GM23338 (cell line): Measurements from ENCODE around the gene CHRDL2. TPM values are rescaled to one million over a fixed set of nuclear protein-coding genes. Genes with fewer than 3 reads are reported as not detected.

Experiments
- ATAC-seq: fragments of 200-7000 bp; cut with Tn5 transposase; 3 replicates; pipeline ENCODE4 v1.9.1; 2020
- DNase-seq: peaks from one replicate; pipeline ENCODE4 v3.0.0-alpha.2; 2015; ENCODE audit warnings: low spot score
- H2AFZ ChIP-seq: fragments of 200-600 bp; sonication (generic); 2 replicates; pipeline ENCODE4 v1.8.0; 2016; ENCODE audit warnings: antibody characterized with exemption, mild to moderate bottlenecking, moderate library complexity
- H3F3A ChIP-seq: fragments of 200-600 bp; sonication (generic); replicated peaks from 2 replicates; pipeline ENCODE4 v1.8.0; 2017; ENCODE audit warnings: antibody characterized with exemption, mixed run types, low read depth
- H3K27ac ChIP-seq: fragments of 200-600 bp; sonication (generic); 2 replicates; pipeline ENCODE4 v1.6.1; 2016; ENCODE audit warnings: low read depth
- H3K27me3 ChIP-seq: fragments of 200-600 bp; sonication (generic); 2 replicates; pipeline ENCODE4 v1.8.0; 2016; ENCODE audit warnings: mild to moderate bottlenecking, mixed run types, moderate library complexity; ENCODE audit not compliant: insufficient read depth
- H3K36me3 ChIP-seq: fragments of 200-600 bp; sonication (generic); 2 replicates; pipeline ENCODE4 v1.8.0; 2016; ENCODE audit warnings: mild to moderate bottlenecking; ENCODE audit not compliant: insufficient read depth
- H3K4me1 ChIP-seq: fragments of 200-600 bp; sonication (generic); 2 replicates; pipeline ENCODE4 v1.8.0; 2016; ENCODE audit warnings: mild to moderate bottlenecking, moderate library complexity; ENCODE audit not compliant: insufficient read depth
- H3K4me2 ChIP-seq: fragments of 200-600 bp; sonication (generic); 2 replicates; pipeline ENCODE4 v1.7.1; 2017; ENCODE audit warnings: mixed run types
- H3K4me3 ChIP-seq: fragments of 200-600 bp; sonication (generic); 2 replicates; pipeline ENCODE4 v1.6.1; 2016; ENCODE audit warnings: mixed run types
- H3K79me2 ChIP-seq: fragments of 200-600 bp; sonication (generic); replicated peaks from 2 replicates; pipeline ENCODE4 v1.8.0; 2017; ENCODE audit warnings: mild to moderate bottlenecking; ENCODE audit not compliant: insufficient read depth
- H3K9me2 ChIP-seq: fragments of 200-600 bp; sonication (generic); 2 replicates; pipeline ENCODE4 v1.8.0; 2017; ENCODE audit not compliant: insufficient read depth
- H4K20me1 ChIP-seq: fragments of 200-600 bp; sonication (generic); replicated peaks from 2 replicates; pipeline ENCODE4 v1.8.0; 2017; ENCODE audit warnings: mild to moderate bottlenecking; ENCODE audit not compliant: insufficient read depth
- H3K27ac Mint-ChIP-seq: 2 replicates; pipeline ENCODE4 v1.8.0; 2020; ENCODE audit warnings: inconsistent platforms, mild to moderate bottlenecking, moderate library complexity, mixed read lengths
- H3K27me3 Mint-ChIP-seq: 3 replicates; pipeline ENCODE4 v1.8.0; 2022; ENCODE audit warnings: low read depth, mild to moderate bottlenecking, moderate library complexity, mixed read lengths, inconsistent platforms; ENCODE audit not compliant: insufficient read depth, poor library complexity
- H3K36me3 Mint-ChIP-seq: 3 replicates; pipeline ENCODE4 v1.8.0; 2021; ENCODE audit warnings: low read depth, mild to moderate bottlenecking, inconsistent platforms, moderate library complexity, mixed read lengths
- H3K4me1 Mint-ChIP-seq: 3 replicates; pipeline ENCODE4 v1.8.0; 2020; ENCODE audit warnings: mild to moderate bottlenecking, inconsistent platforms, mixed read lengths
- H3K4me3 Mint-ChIP-seq: 3 replicates; pipeline ENCODE4 v1.8.0; 2021; ENCODE audit warnings: moderate library complexity, mild to moderate bottlenecking, inconsistent platforms, mixed read lengths
- H3K9me3 Mint-ChIP-seq: 3 replicates; pipeline ENCODE4 v1.8.0; 2020; ENCODE audit warnings: moderate library complexity, mild to moderate bottlenecking, inconsistent platforms, mixed read lengths
- CREB1 ChIP-seq: fragments of 250-450 bp; sonication (Bioruptor Pico); IDR thresholded peaks from 2 replicates; pipeline ENCODE4 v1.5.0; 2020; ENCODE audit warnings: low read depth, mild to moderate bottlenecking, moderate library complexity
- CTCF ChIP-seq, 2 experiments: fragments of 200-600 bp in 1 of 2; sonication (generic) in 1 of 2; conservative IDR thresholded peaks; 2 replicates each; pipeline versions ENCODE4 v1.5.1 to v1.6.1; 2016 to 2017; ENCODE audit warnings: antibody characterized with exemption in 2 of 2, low read depth in 2 of 2, mild to moderate bottlenecking in 2 of 2, moderate library complexity in 1 of 2
- ETS1 ChIP-seq: IDR thresholded peaks from 2 replicates; pipeline ENCODE4 v1.6.1; 2016; ENCODE audit warnings: antibody characterized with exemption
- EZH2 ChIP-seq: fragments of 200-600 bp; sonication (generic); IDR thresholded peaks from one replicate; pipeline ENCODE4 v1.8.0; 2017; ENCODE audit warnings: antibody characterized with exemption, mild to moderate bottlenecking, low read depth; ENCODE audit not compliant: unreplicated experiment
- EZH2phosphoT487 ChIP-seq: fragments of 200-600 bp; sonication (generic); IDR thresholded peaks from one replicate; pipeline ENCODE4 v1.8.1; 2018; ENCODE audit warnings: antibody characterized with exemption; ENCODE audit not compliant: unreplicated experiment
- JUNB ChIP-seq: IDR thresholded peaks from one replicate; pipeline ENCODE4 v1.6.1; 2016; ENCODE audit warnings: antibody characterized with exemption; ENCODE audit not compliant: unreplicated experiment
- NANOG ChIP-seq: IDR thresholded peaks from 2 replicates; pipeline ENCODE4 v1.6.1; 2016; ENCODE audit warnings: antibody characterized with exemption, borderline replicate concordance
- POLR2AphosphoS5 ChIP-seq: IDR thresholded peaks from 2 replicates; pipeline ENCODE4 v1.6.1; 2016; ENCODE audit warnings: antibody characterized with exemption, low read depth
- REST ChIP-seq: IDR thresholded peaks from one replicate; pipeline ENCODE4 v1.6.1; 2018; ENCODE audit warnings: antibody characterized with exemption; ENCODE audit not compliant: unreplicated experiment
- STAT1 ChIP-seq: IDR thresholded peaks from one replicate; pipeline ENCODE4 v1.6.1; 2016; ENCODE audit warnings: antibody characterized with exemption; ENCODE audit not compliant: unreplicated experiment
- ZNF114 ChIP-seq: fragments of 250-450 bp; sonication (Bioruptor Pico); IDR thresholded peaks from 2 replicates; pipeline ENCODE4 v1.5.0; 2020; ENCODE audit warnings: mild to moderate bottlenecking, moderate library complexity
- ZNF331 ChIP-seq: fragments of 250-450 bp; sonication (Bioruptor Pico); IDR thresholded peaks from 2 replicates; pipeline ENCODE4 v1.5.0; 2020; ENCODE audit warnings: low read depth, mild to moderate bottlenecking, moderate library complexity
- ZNF462 ChIP-seq: fragments of 250-450 bp; sonication (Bioruptor Pico); IDR thresholded peaks from 2 replicates; pipeline ENCODE4 v1.5.0; 2020; ENCODE audit warnings: mild to moderate bottlenecking, moderate library complexity
- polyA plus RNA-seq: library from polyadenylated mRNA; unstranded; fragments of >200 nt; fragmentation: Nextera tagmentation; extraction: Ambion mirVana; gene quantifications from 2 replicates; pipeline ENCODE4 v1.2.1, GENCODE V29; 2016
- total RNA-seq: library from RNA; depleted of rRNA; stranded (reverse); fragments of >200 nt; shearing (Covaris generic); gene quantifications from 2 replicates; pipeline ENCODE4 v1.2.3, GENCODE V29; 2014

Gene CHRDL2
- total and polyA plus RNA-seq, 2 experiments from 2014 or later, result 0.21 TPM; not detected in 1

GRCh38 chr11:74719011-74719410, 12.2 kb downstream of the CHRDL2 start:
- DNase-seq (no peak), ATAC-seq (no peak)
- Mint-ChIP-seq H3K36me3 (no peaks in the 10 kb centered on the region), H3K27ac (no peak overlapping the region), H3K4me3 (no peak overlapping the region), H3K27me3 (peaks cover 18% of the 10 kb centered on the region), H3K9me3 (no peaks in the 10 kb centered on the region), H3K4me1 (peaks cover 10% of the 10 kb centered on the region)
- H3K9me2 ChIP-seq, result 0 out of 2 replicates have a peak, but pooled peaks cover 7% of the 10 kb centered on the region
- TF ChIP-seq ETS1 (no peak), JUNB (no peak), CREB1 (CRISPR knock-in tag) (no peak), ZNF114 (CRISPR knock-in tag) (no peak), EZH2phosphoT487 (no peak), EZH2 (no peak), ZNF331 (CRISPR knock-in tag) (no peak), NANOG (no peak), STAT1 (no peak), REST (no peak), CTCF (conservative IDR thresholded peaks at IDR 0.05; ENCODE audit: low read depth in 2 of 2) (no peak), ZNF462 (CRISPR knock-in tag) (no peak), POLR2AphosphoS5 (no peak)
- no peaks in the 10 kb centered on the region for H4K20me1 ChIP-seq
- H3F3A ChIP-seq, result no peaks in the 10 kb centered on the region
- no peak overlapping the region for H3K4me3 ChIP-seq
- H3K4me2 ChIP-seq, result no peak overlapping the region
- no peaks in the 10 kb centered on the region for H3K79me2 ChIP-seq
- H3K36me3 ChIP-seq, result no peaks in the 10 kb centered on the region; the same call in 1 of the 2 replicates
- no peaks in the 10 kb centered on the region for H3K27me3 ChIP-seq
- peaks cover 9% of the 10 kb centered on the region for H3K4me1 ChIP-seq
- no peak overlapping the region for H3K27ac ChIP-seq
- H2AFZ ChIP-seq, result no peak overlapping the region
